Mucosa of stomach (tissue), 1 donor: ENCODE measurements around the gene SLC12A4.
A peak's percentile ranks its signal among the peaks of the same experiment; 100 is the strongest.
"Not testable (repeated sequence)": the region's sequence is repeated elsewhere in the genome, so short reads cannot be mapped to it uniquely, and the experiment has no call there.

ENCODE experiments used
- H3K27me3 ChIP-seq: one replicate; pipeline ENCODE4 v1.7.0; 2013; ENCODE audit warnings: mild to moderate bottlenecking, low read length; ENCODE audit not compliant: control insufficient read depth, insufficient read depth
- H3K36me3 ChIP-seq: one replicate; pipeline ENCODE4 v1.7.0; 2013; ENCODE audit warnings: low read length; ENCODE audit not compliant: control insufficient read depth, insufficient read depth
- H3K4me1 ChIP-seq: one replicate; pipeline ENCODE4 v1.7.0; 2013; ENCODE audit warnings: mild to moderate bottlenecking, low read length; ENCODE audit not compliant: control insufficient read depth, insufficient read depth
- H3K4me3 ChIP-seq: one replicate; pipeline ENCODE4 v1.7.0; 2013; ENCODE audit warnings: low read length
- H3K9ac ChIP-seq: one replicate; pipeline ENCODE4 v1.7.0; 2013; ENCODE audit warnings: mild to moderate bottlenecking, low read length, moderate library complexity
- H3K9me3 ChIP-seq: one replicate; pipeline ENCODE4 v1.7.0; 2013; ENCODE audit warnings: mild to moderate bottlenecking, low read length, moderate library complexity; ENCODE audit not compliant: control insufficient read depth
- donor health status: Pancreatic carcinoma.

The SLC12A4 gene

GRCh38 chr16:67943256-67943618 lies 25.2 kb downstream of the SLC12A4 start:
- no peaks in the 10 kb centered on the region for H3K9me3 ChIP-seq
- no peak overlapping the region for H3K9ac ChIP-seq
- peaks cover 20% of the 10 kb centered on the region for H3K4me1 ChIP-seq
- H3K4me3 ChIP-seq = no peak overlapping the region
- no peaks in the 10 kb centered on the region for H3K27me3 ChIP-seq
- no peaks in the 10 kb centered on the region for H3K36me3 ChIP-seq

- Histone ChIP-seq H3K36me3 (no peaks in the 10 kb centered on the region), H3K4me1 (peaks cover 20% of the 10 kb centered on the region), H3K9ac (no peak overlapping the region), H3K4me3 (no peak overlapping the region), H3K9me3 (no peaks in the 10 kb centered on the region), H3K27me3 (no peaks in the 10 kb centered on the region)
Measured at GRCh38 chr16:67942510-67943255, 25.8 kb downstream of the SLC12A4 start.

- Histone ChIP-seq H3K27me3 (no peaks in the 10 kb centered on the region), H3K36me3 (no peaks in the 10 kb centered on the region), H3K4me1 (peaks cover 23% of the 10 kb centered on the region), H3K4me3 (no peak overlapping the region), H3K9me3 (no peaks in the 10 kb centered on the region), H3K9ac (no peak overlapping the region)
Measured at GRCh38 chr16:67942200-67942509, 26.3 kb downstream of the SLC12A4 start.

- H3K9ac ChIP-seq = no peak overlapping the region
- no peaks in the 10 kb centered on the region for H3K9me3 ChIP-seq
- no peak overlapping the region for H3K4me3 ChIP-seq
- H3K27me3 ChIP-seq = no peaks in the 10 kb centered on the region
- no peaks in the 10 kb centered on the region for H3K36me3 ChIP-seq
- H3K4me1 ChIP-seq = peaks cover 27% of the 10 kb centered on the region
Measured at GRCh38 chr16:67941469-67942199, 26.8 kb downstream of the SLC12A4 start.

GRCh38 chr16:67940446-67941089 lies 27.9 kb downstream of the SLC12A4 start:
- Histone ChIP-seq H3K9me3 (no peaks in the 10 kb centered on the region), H3K27me3 (no peaks in the 10 kb centered on the region), H3K36me3 (no peaks in the 10 kb centered on the region), H3K9ac (no peak overlapping the region), H3K4me3 (no peak overlapping the region), H3K4me1 (peaks cover 27% of the 10 kb centered on the region)

GRCh38 chr16:67939507-67940445 lies 28.7 kb downstream of the SLC12A4 start:
- H3K4me1 ChIP-seq = peaks cover 35% of the 10 kb centered on the region
- no peaks in the 10 kb centered on the region for H3K27me3 ChIP-seq
- H3K9ac ChIP-seq = no peak overlapping the region
- H3K4me3 ChIP-seq = no peak overlapping the region
- no peaks in the 10 kb centered on the region for H3K9me3 ChIP-seq
- H3K36me3 ChIP-seq = no peaks in the 10 kb centered on the region

GRCh38 chr16:67937713-67938112 lies 30.7 kb downstream of the SLC12A4 start:
- not testable (repeated sequence) for H3K27me3 ChIP-seq, H3K36me3 ChIP-seq, H3K9me3 ChIP-seq, H3K9ac ChIP-seq, H3K4me3 ChIP-seq
- peaks cover 31% of the 10 kb centered on the region for H3K4me1 ChIP-seq

GRCh38 chr16:67936880-67937605 lies 31.4 kb downstream of the SLC12A4 start:
- Histone ChIP-seq H3K4me3 (peak overlapping the region; percentile 91), H3K4me1 (peaks cover 31% of the 10 kb centered on the region)

GRCh38 chr16:67936124-67936879 lies 32.1 kb downstream of the SLC12A4 start, which contains the start of gene PSMB10:
Gene PSMB10, minus strand, starts transcription at chr16:67936850. Its CDS starts 101 bp downstream, at chr16:67936749.
- Histone ChIP-seq H3K27me3 (no peaks in the 10 kb centered on the region), H3K36me3 (no peaks in the 10 kb centered on the region), H3K4me3 (peak within 1 kb of the TSS; percentile 91), H3K9me3 (no peaks in the 10 kb centered on the region), H3K4me1 (peaks cover 31% of the 10 kb centered on the region), H3K9ac (peak within 1 kb of the TSS; percentile 93)

More at GRCh38 chr16:67936880-67937605, 31.4 kb downstream of the SLC12A4 start:
- no peaks in the 10 kb centered on the region for H3K36me3 ChIP-seq
- H3K9me3 ChIP-seq = no peaks in the 10 kb centered on the region
- no peaks in the 10 kb centered on the region for H3K27me3 ChIP-seq
- H3K9ac ChIP-seq = peak overlapping the region; percentile 93

GRCh38 chr16:67935402-67936123 lies 32.9 kb downstream of the SLC12A4 start:
- H3K27me3 ChIP-seq = no peaks in the 10 kb centered on the region
- no peaks in the 10 kb centered on the region for H3K9me3 ChIP-seq
- peaks cover 30% of the 10 kb centered on the region for H3K4me1 ChIP-seq
- H3K9ac ChIP-seq = peak overlapping the region; percentile 93
- no peaks in the 10 kb centered on the region for H3K36me3 ChIP-seq
- H3K4me3 ChIP-seq = peak overlapping the region; percentile 91
